HepG2 (cell line): ENCODE data around the gene IGFL1.

Source experiments
- POLR2AphosphoS5 ChIP-seq: IDR thresholded peaks from 2 replicates; pipeline ENCODE4 v1.6.1; 2012; ENCODE audit warnings: low read depth, low read length
- TF ChIP-seq, protein P1 (sequence below): sonication (generic); formaldehyde crosslinking; IDR thresholded peaks from 2 replicates; pipeline ENCODE4 v1.5.0; 2020; ENCODE audit warnings: mild to moderate bottlenecking, missing genetic modification reagents, moderate library complexity
- TF ChIP-seq, protein P2 (sequence below): IDR thresholded peaks from 2 replicates; pipeline ENCODE4 v1.6.1; 2016; ENCODE audit warnings: mild to moderate bottlenecking

DNA sequence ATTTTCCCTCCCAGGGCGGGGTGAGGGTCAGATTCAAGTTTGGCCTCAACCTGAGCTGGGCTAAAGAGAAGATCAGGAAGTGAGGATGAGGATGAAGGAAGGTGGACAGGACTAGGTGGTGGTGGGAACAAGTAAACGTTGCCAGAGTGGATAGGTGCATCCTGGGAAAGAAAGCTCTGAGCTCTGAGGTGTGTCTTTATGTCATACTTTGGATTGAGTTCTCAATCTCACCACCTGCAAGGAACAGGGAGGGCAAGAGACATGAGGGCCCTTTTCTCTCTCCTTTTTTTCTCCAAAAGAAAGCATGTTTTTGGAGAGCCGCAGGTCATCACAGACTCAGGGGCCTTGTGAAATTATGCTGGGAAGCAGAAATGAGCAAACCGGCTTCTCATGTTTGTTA lies 38.2 kb upstream of the IGFL1 start:
- TF ChIP-seq POLR2AphosphoS5, result no peak
- TF ChIP-seq, protein P1, sequence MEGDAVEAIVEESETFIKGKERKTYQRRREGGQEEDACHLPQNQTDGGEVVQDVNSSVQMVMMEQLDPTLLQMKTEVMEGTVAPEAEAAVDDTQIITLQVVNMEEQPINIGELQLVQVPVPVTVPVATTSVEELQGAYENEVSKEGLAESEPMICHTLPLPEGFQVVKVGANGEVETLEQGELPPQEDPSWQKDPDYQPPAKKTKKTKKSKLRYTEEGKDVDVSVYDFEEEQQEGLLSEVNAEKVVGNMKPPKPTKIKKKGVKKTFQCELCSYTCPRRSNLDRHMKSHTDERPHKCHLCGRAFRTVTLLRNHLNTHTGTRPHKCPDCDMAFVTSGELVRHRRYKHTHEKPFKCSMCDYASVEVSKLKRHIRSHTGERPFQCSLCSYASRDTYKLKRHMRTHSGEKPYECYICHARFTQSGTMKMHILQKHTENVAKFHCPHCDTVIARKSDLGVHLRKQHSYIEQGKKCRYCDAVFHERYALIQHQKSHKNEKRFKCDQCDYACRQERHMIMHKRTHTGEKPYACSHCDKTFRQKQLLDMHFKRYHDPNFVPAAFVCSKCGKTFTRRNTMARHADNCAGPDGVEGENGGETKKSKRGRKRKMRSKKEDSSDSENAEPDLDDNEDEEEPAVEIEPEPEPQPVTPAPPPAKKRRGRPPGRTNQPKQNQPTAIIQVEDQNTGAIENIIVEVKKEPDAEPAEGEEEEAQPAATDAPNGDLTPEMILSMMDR (CRISPR knock-in tag), result no peak
- TF ChIP-seq, protein P2, sequence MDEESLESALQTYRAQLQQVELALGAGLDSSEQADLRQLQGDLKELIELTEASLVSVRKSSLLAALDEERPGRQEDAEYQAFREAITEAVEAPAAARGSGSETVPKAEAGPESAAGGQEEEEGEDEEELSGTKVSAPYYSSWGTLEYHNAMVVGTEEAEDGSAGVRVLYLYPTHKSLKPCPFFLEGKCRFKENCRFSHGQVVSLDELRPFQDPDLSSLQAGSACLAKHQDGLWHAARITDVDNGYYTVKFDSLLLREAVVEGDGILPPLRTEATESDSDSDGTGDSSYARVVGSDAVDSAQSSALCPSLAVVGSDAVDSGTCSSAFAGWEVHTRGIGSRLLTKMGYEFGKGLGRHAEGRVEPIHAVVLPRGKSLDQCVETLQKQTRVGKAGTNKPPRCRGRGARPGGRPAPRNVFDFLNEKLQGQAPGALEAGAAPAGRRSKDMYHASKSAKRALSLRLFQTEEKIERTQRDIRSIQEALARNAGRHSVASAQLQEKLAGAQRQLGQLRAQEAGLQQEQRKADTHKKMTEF (CRISPR knock-in tag), result no peak
